HCT116 (cell line): ENCODE results near the gene TENM4. TPM values are rescaled to one million over a fixed set of nuclear protein-coding genes. Genes with fewer than 3 reads are reported as not detected.

Experiments used
- ATAC-seq: fragments of 200-7000 bp; cut with Tn5 transposase; 2 replicates; pipeline ENCODE4 v1.9.1; 2020; ENCODE audit warnings: mild to moderate bottlenecking, moderate library complexity
- BruUV-seq: library from RNA; stranded (reverse); fragments of 400-500 nt; replicated peaks from 2 replicates; lab custom pipeline; 2021; lab: Mats Ljungman, UMichigan
- CTCF ChIA-PET: fragments of 300-600 bp; sonication (Branson Sonifier 250); formaldehyde crosslinking; loops from one replicate; lab custom pipeline; 2021; ENCODE audit warnings: antibody characterized with exemption; lab: Charles Lee
- POLR2A ChIA-PET: fragments of 300-600, 350-600 bp; sonication (Branson Sonifier 250); formaldehyde crosslinking; loops from one replicate; lab custom pipeline; 2021; ENCODE audit warnings: antibody characterized with exemption; lab: Charles Lee
- RAD21 ChIA-PET, 2 experiments: fragments of 300-600 bp; sonication (Branson Sonifier 250); formaldehyde crosslinking; loops; one replicate each; lab custom pipeline; 2023; ENCODE audit warnings: low total read pairs in 2 of 2; ENCODE audit not compliant: uncharacterized antibody in 2 of 2, unreplicated experiment in 2 of 2, low non-redundant PET in 1 of 2; lab: Charles Lee
- DNase-seq: peaks from one replicate; pipeline ENCODE4 v3.0.0-alpha.2; 2010; ENCODE audit warnings: low read depth, low spot score
- H2AFZ ChIP-seq: fragments of 200-600 bp; shearing (Covaris generic), sonication (generic); 2 replicates; pipeline ENCODE4 v1.6.1; 2017; ENCODE audit warnings: low read depth, mixed run types, mixed read lengths, antibody characterized with exemption, low read length; ENCODE audit not compliant: poor library complexity, severe bottlenecking
- H3K27ac ChIP-seq: 2 replicates; pipeline ENCODE4 v1.5.1; 2012; ENCODE audit warnings: low read depth, low read length
- H3K27me3 ChIP-seq: fragments of 200-600 bp; sonication (generic); 2 replicates; pipeline ENCODE4 v1.6.1; 2016; ENCODE audit warnings: mixed run types, low read length, mixed read lengths; ENCODE audit not compliant: insufficient read depth
- H3K36me3 ChIP-seq, 2 experiments: fragments of 200-500 bp in 1 of 2; fragments of 200-600 bp in 1 of 2; sonication (Bioruptor generic) in 1 of 2; sonication (generic) in 1 of 2; 2 replicates each; pipeline versions ENCODE4 v1.5.1 to v1.6.1; 2014 to 2016; ENCODE audit warnings: low read length in 2 of 2, inconsistent platforms in 1 of 2, mixed read lengths in 1 of 2, mixed run types in 1 of 2; ENCODE audit not compliant: insufficient read depth in 2 of 2, control insufficient read depth in 1 of 2
- H3K4me1 ChIP-seq, 2 experiments: fragments of 200-600 bp in 1 of 2; sonication (generic) in 1 of 2; 2 replicates each; pipeline versions ENCODE4 v1.5.1 to v1.6.1; 2012 to 2017; ENCODE audit warnings: low read length in 2 of 2, inconsistent platforms in 1 of 2, mild to moderate bottlenecking in 1 of 2, mixed read lengths in 1 of 2, mixed run types in 1 of 2, moderate library complexity in 1 of 2; ENCODE audit not compliant: insufficient read depth in 2 of 2, control insufficient read depth in 1 of 2
- H3K4me2 ChIP-seq: fragments of 200-600 bp; sonication (generic); 2 replicates; pipeline ENCODE4 v1.6.1; 2017; ENCODE audit warnings: mixed run types, low read length, mixed read lengths
- H3K4me3 ChIP-seq, 2 experiments: fragments of 200-600 bp in 1 of 2; sonication (generic) in 1 of 2; replicated peaks in 1 of 2; 2 replicates each; pipeline ENCODE4 v1.5.1; 2011 to 2016; ENCODE audit warnings: low read length in 2 of 2, control low read depth in 1 of 2, low read depth in 1 of 2, mild to moderate bottlenecking in 1 of 2, mixed read lengths in 1 of 2, mixed run types in 1 of 2
- H3K79me2 ChIP-seq: fragments of 200-600 bp; sonication (generic); 2 replicates; pipeline ENCODE4 v1.6.1; 2017; ENCODE audit warnings: mild to moderate bottlenecking, mixed run types, low read length, moderate library complexity, mixed read lengths; ENCODE audit not compliant: insufficient read depth
- H3K9ac ChIP-seq: fragments of 200-600 bp; sonication (generic); 2 replicates; pipeline ENCODE4 v1.6.1; 2016; ENCODE audit warnings: low read length, mixed read lengths
- H3K9me2 ChIP-seq: fragments of 200-600 bp; sonication (generic), shearing (Covaris generic); 2 replicates; pipeline ENCODE4 v1.6.1; 2017; ENCODE audit warnings: mixed run types, mild to moderate bottlenecking, moderate library complexity; ENCODE audit not compliant: insufficient read depth
- H3K9me3 ChIP-seq, 2 experiments: fragments of 200-500 bp in 1 of 2; fragments of 200-600 bp in 1 of 2; sonication (Bioruptor generic) in 1 of 2; sonication (generic) in 1 of 2; 2 replicates each; pipeline ENCODE4 v1.6.1; 2014 to 2017; ENCODE audit warnings: low read length in 2 of 2, mixed read lengths in 2 of 2, inconsistent platforms in 1 of 2, low read depth in 1 of 2, mild to moderate bottlenecking in 1 of 2, mixed run types in 1 of 2, moderate library complexity in 1 of 2; ENCODE audit not compliant: control insufficient read depth in 1 of 2, insufficient read depth in 1 of 2
- H4K20me1 ChIP-seq: fragments of 200-600 bp; sonication (generic), shearing (Covaris generic); 2 replicates; pipeline ENCODE4 v1.6.1; 2017; ENCODE audit warnings: mixed run types, mild to moderate bottlenecking, moderate library complexity; ENCODE audit not compliant: insufficient read depth
- CEBPB ChIP-seq: IDR thresholded peaks from 2 replicates; pipeline ENCODE4 v1.6.1; 2012; ENCODE audit warnings: low read depth
- CTCF ChIP-seq, 3 experiments: fragments of 200-600 bp in 1 of 3; sonication (generic) in 1 of 3; IDR thresholded peaks in 2 of 3; conservative IDR thresholded peaks in 1 of 3; 2 replicates each; pipeline ENCODE4 v1.5.1; 2012 to 2017; ENCODE audit warnings: low read depth in 2 of 3, low read length in 2 of 3, antibody characterized with exemption in 1 of 3, borderline replicate concordance in 1 of 3, control low read depth in 1 of 3, mild to moderate bottlenecking in 1 of 3, mixed read lengths in 1 of 3, mixed run types in 1 of 3, moderate library complexity in 1 of 3; ENCODE audit not compliant: insufficient read depth in 1 of 3
- EZH2phosphoT487 ChIP-seq: fragments of 200-600 bp; IDR thresholded peaks from 2 replicates; pipeline ENCODE4 v1.6.1; 2018; ENCODE audit warnings: antibody characterized with exemption, borderline replicate concordance
- MAX ChIP-seq: IDR thresholded peaks from 2 replicates; pipeline ENCODE4 v1.6.1; 2012
- POLR2AphosphoS5 ChIP-seq: IDR thresholded peaks from 2 replicates; pipeline ENCODE4 v1.6.1; 2011; ENCODE audit warnings: mild to moderate bottlenecking, low read depth, low read length, moderate library complexity
- REST ChIP-seq: IDR thresholded peaks from 2 replicates; pipeline ENCODE4 v1.6.1; 2012; ENCODE audit warnings: low read depth
- SIN3A ChIP-seq: IDR thresholded peaks from 2 replicates; pipeline ENCODE4 v1.6.1; 2012; ENCODE audit warnings: low read depth
- SRF ChIP-seq: IDR thresholded peaks from 2 replicates; pipeline ENCODE4 v1.6.1; 2012; ENCODE audit warnings: low read depth
- YY1 ChIP-seq: IDR thresholded peaks from 2 replicates; pipeline ENCODE4 v1.6.1; 2011; ENCODE audit warnings: low read length, low read depth, moderate library complexity, mild to moderate bottlenecking; ENCODE audit not compliant: insufficient replicate concordance; ENCODE audit errors: extremely low read depth
- ZBTB33 ChIP-seq: IDR thresholded peaks from 2 replicates; pipeline ENCODE4 v1.6.1; 2011; ENCODE audit warnings: mild to moderate bottlenecking, low read length, moderate library complexity; ENCODE audit not compliant: insufficient replicate concordance; ENCODE audit errors: extremely low read depth
- ZNF274 ChIP-seq: fragments of 200-500 bp; sonication (Bioruptor generic); IDR thresholded peaks from 2 replicates; pipeline ENCODE4 v1.6.1; 2014; ENCODE audit warnings: mild to moderate bottlenecking, low read depth, low read length, inconsistent platforms
- intact Hi-C: fragments of 100-400 bp; cut with micrococcal nuclease; formaldehyde crosslinking; loops from 2 replicates; pipeline ENCODE4 v1.10.0; 2022
- total RNA-seq: library from RNA; stranded (reverse); gene quantifications from one replicate; pipeline ENCODE4 v1.2.1, GENCODE V29; 2021; ENCODE audit not compliant: unreplicated experiment

Gene TENM4
- total RNA-seq, 1 experiment from 2014 or later, result 0.05 TPM

GRCh38 chr11:78689585-78690153 is 751.2 kb downstream of the TENM4 start:
- H3K36me3 ChIP-seq, result no peaks in the 10 kb centered on the region
- H3K9ac ChIP-seq, result no peak overlapping the region
- peaks cover 54% of the 10 kb centered on the region for H3K27me3 ChIP-seq
- DNase-seq (no peak), ATAC-seq (no peak)
- H3K9me3 ChIP-seq, result no peaks in the 10 kb centered on the region
- H3K9me2 ChIP-seq, result no peaks in the 10 kb centered on the region
- no peak overlapping the region for H3K4me3 ChIP-seq
- H2AFZ ChIP-seq, result no peak overlapping the region
- no peaks in the 10 kb centered on the region for H3K79me2 ChIP-seq
- BruUV-seq, result no TSS peak
- peaks cover 4 to 5% of the 10 kb centered on the region in 2 experiments for H3K4me1 ChIP-seq
- H3K4me2 ChIP-seq, result no peak overlapping the region
- ChIA-PET RAD21 (no interaction called here), CTCF (no interaction called here), POLR2A (no interaction called here)
- no peak overlapping the region for H3K27ac ChIP-seq
- intact Hi-C loops, result no loop called here
- H4K20me1 ChIP-seq, result no peaks in the 10 kb centered on the region
- no peak for TF ChIP-seq ZNF274

GRCh38 chr11:78689101-78689500 is 751.7 kb downstream of the TENM4 start:
- Histone ChIP-seq H2AFZ (no peak overlapping the region), H3K27ac (no peak overlapping the region), H4K20me1 (no peaks in the 10 kb centered on the region), H3K36me3 (no peaks in the 10 kb centered on the region), H3K27me3 (peaks cover 49% of the 10 kb centered on the region), H3K79me2 (no peaks in the 10 kb centered on the region), H3K4me3 (no peak overlapping the region), H3K9me3 (no peaks in the 10 kb centered on the region), H3K4me1 (peaks cover 4 to 5% of the 10 kb centered on the region in 2 experiments), H3K4me2 (no peak overlapping the region), H3K9me2 (no peaks in the 10 kb centered on the region), H3K9ac (no peak overlapping the region)
- POLR2A ChIA-PET, result no interaction called here
- intact Hi-C loops, result no loop called here
- BruUV-seq, result no TSS peak
- CTCF ChIA-PET, result no interaction called here
- RAD21 ChIA-PET, result no interaction called here
- ATAC-seq, result no peak
- DNase-seq, result no peak
- TF ChIP-seq REST (no peak), EZH2phosphoT487 (no peak), POLR2AphosphoS5 (no peak), YY1 (no peak), SRF (no peak), CEBPB (no peak), CTCF (IDR thresholded peaks at IDR 0.05 in 2 of 3, conservative IDR thresholded peaks at IDR 0.05 in 1 of 3; ENCODE audit: borderline replicate concordance in 1 of 3, insufficient read depth in 1 of 3, low read depth in 2 of 3, low read length in 2 of 3) (no peak), SIN3A (no peak), ZBTB33 (no peak), MAX (no peak)
